ENCODE measurements around the gene TSPAN2.
"Not testable (repeated sequence)": the region's sequence is repeated elsewhere in the genome, so short reads cannot be mapped to it uniquely, and the experiment has no call there.

The TSPAN2 gene

DNA sequence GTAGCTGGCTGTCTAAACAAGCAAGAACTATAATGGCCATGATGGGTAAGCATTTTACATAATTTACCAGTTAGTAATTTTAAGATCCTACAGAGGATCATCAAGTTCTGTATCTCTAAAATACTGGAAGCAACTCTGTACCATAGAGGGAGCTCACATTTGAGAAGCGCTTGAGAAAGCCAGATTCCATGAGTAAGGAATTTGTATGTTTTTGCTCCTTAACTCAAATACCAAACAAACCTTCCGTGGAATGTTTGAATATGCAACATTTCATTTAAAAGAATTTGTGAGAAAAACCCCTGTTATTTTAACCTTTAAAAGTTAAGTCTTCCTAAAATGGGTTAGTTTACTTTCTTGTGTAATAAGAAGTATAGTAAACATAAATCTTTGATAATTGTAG is 57.7 kb downstream of the TSPAN2 start:
- DNase-seq: no peak

- DNase-seq: no peak
These were observed 59.8 kb downstream of the TSPAN2 start, which contains the start of gene TSHB for GRCh38 chr1:115029526-115029925. Gene TSHB (plus strand): TSS chr1:115029826. CDS start chr1:115033363, 3,537 bp downstream.

- no peak for DNase-seq
These were observed 65.7 kb downstream of the TSPAN2 start for GRCh38 chr1:115023593-115023992.

- no peak for DNase-seq
These were observed 68.2 kb downstream of the TSPAN2 start for GRCh38 chr1:115021145-115021544.

GRCh38 chr1:115019549-115019948 is 69.8 kb downstream of the TSPAN2 start:
- not testable (repeated sequence) for DNase-seq

- DNase-seq: no peak
These were observed 75.5 kb downstream of the TSPAN2 start for GRCh38 chr1:115013792-115014191.

DNA sequence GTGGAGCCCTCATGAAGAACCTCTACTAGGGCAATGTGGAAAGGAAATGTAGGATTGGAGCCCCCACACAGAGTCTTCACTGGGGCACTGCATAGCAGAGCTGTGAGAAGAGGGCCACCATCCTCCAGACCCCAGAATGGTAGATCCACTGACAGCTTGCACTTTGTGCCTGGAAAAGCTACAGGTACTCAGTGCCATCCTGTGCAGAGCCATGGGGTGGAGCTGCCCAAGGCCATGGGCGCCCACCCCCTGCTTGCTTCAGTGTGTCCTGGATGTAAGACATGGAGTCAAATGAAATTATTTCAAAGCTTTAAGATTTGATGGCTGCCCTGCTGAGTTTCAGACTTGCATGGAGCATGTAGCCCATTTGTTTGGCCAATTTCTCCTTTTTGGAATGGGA is 76.9 kb downstream of the TSPAN2 start:
- DNase-seq: no peak

- no peak for DNase-seq
These were observed 77.3 kb downstream of the TSPAN2 start for GRCh38 chr1:115012006-115012405.

DNA sequence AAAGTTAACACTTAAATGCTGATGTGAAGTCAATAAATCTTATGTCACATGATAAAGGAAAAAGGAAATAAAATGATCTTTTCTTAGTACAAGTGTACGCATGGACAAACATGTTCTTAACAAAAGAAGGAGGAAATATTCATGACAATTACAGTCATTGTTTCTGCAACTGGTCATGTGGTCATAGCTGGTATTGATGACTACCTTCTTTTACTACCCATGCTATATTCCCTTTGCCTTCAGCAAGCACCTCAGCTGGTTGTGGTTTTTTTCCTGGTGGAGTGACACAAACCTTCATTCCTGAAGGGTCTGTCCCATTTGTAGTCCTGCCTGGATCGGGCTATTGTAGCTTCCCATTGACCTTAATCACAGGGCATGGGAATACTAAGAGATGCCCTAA is 83.1 kb downstream of the TSPAN2 start:
- DNase-seq: no peak
